ENCODE measurements around the gene MAP3K5.

MAP3K5 gene

GRCh38 chr6:136566851-136567250 is 225.4 kb downstream of the MAP3K5 start:
- no peak for DNase-seq

DNA sequence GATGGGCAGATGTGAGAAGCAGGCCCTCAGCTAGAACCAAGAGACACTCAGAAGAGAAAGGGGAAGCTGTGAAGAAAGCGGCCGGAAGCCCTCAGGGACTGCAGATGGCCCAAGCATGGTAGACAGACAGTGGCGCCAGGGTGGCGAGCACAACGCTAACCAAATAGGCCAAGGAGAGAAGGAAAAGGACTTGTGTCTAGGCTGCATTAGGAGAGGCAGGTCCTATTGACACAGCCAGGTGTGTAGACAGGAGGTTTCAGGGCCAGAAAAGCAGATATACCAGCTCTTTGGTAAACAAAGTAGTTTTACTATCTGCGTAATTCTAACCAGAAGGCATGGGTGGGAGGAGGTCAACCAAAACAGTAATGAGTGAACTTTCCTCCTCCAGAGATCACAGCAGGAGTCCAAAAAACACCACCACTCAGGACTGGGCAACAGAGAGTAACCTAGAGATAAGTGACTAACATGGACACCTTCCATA is 226.2 kb downstream of the MAP3K5 start:
- DNase-seq, result no peak

- no peak for DNase-seq
Measured at GRCh38 chr6:136564180-136564579, 228.1 kb downstream of the MAP3K5 start.

DNA sequence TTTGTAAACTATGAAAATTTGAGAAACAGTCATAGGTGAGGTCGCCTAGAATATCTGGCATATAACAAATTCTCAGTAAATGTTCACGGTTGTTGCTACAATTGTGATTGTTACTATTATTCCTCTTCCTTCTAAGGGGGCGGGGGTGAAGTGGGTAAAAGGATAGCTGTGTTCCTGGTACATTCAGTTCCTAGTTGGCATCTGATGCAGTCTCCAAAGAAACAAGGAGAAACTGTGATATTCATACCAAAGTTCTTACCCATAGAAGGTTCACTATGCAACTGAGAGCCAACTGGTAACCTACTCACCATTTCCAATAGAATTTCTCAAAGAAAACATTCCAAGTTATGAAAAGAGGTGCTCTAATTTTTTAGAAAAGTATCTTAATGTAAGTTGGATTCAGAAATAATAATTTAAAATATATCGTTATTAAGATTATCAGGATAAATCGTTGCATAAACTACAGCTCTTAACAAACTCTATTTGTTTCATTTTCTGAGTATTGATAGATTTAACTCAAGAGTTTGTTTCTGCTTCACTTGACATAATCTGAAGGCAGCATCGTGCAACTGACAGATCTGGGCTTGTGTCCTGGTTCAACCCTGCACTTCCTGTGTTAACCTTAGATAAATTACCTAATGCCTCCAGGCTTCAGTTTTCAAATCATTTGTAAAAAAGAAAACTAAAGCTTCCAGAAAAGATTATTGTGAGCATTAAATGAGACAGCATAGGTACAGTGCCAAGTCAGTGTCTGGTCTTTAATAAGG is 228.7 kb downstream of the MAP3K5 start:
- DNase-seq, result no peak

- no peak for DNase-seq
Measured at GRCh38 chr6:136562211-136562610, 230.1 kb downstream of the MAP3K5 start.

GRCh38 chr6:136553166-136553787 is 239.0 kb downstream of the MAP3K5 start:
- DNase-seq, result no peak

GRCh38 chr6:136552054-136552453 is 240.2 kb downstream of the MAP3K5 start:
- no peak for DNase-seq

GRCh38 chr6:136551103-136551502 is 241.2 kb downstream of the MAP3K5 start:
- no peak for DNase-seq

DNA sequence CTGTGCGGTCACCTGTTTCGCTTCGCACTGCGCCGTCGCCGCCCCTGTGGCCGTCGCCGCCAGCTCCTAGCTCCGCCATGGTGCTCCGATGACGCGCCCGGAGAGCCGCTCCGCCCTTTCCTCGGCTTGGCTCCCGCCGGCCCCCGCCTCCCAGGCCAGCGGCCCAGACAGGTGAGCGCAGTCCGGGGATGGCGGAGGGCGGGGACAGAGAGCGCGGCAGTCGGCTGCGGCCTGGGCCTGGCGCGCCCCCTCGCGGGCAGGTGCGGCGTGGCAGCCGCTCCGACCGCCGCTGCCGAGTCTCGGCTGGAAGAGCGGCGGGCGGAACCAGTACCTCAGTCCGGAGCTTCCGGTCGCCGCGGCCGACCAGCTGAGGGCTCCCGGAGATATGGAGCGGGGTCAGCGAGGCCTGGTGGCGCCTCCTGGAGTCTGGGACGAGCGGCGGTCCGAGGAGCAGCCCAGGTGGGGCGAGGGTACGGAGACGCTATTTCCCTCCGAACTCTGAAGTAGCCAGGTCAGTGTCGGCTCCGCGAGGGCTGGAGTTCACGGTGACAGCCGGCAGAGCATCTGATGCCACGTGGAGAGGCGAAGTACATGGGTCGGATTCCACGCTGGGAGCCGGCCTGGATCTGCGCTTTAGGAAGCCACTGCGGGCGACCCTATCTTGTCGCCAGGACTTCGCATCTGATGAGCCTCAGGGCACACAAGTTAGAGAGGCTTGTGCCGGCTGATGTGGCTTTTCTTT is 241.8 kb downstream of the MAP3K5 start, which contains the start of gene MAP7:
TSS of gene MAP7 (minus strand) at position 93 of the 742 bp plus-strand sequence. CDS start at position 79, 14 bp downstream.
- peak; percentile 62 to 69 for DNase-seq

DNA sequence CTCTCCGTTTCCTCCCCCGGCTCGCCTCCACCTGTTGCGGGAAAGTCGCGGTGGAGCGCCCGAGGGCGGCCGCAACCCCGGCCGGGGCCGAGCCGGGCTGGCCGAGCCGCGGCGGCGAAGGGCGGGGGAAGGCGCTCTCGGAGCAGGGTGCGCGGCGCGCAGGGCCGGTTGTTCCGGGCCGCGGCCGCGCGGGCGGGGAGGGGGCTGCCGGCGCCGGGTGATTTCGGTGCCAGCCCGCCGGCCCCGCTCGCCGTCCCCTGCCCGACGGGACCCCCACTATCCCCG is 242.3 kb downstream of the MAP3K5 start:
- DNase-seq, result no peak

- peak in 1 of 2 experiments; percentile 3 for DNase-seq
Measured at GRCh38 chr6:136549300-136550044, 242.8 kb downstream of the MAP3K5 start.

DNA sequence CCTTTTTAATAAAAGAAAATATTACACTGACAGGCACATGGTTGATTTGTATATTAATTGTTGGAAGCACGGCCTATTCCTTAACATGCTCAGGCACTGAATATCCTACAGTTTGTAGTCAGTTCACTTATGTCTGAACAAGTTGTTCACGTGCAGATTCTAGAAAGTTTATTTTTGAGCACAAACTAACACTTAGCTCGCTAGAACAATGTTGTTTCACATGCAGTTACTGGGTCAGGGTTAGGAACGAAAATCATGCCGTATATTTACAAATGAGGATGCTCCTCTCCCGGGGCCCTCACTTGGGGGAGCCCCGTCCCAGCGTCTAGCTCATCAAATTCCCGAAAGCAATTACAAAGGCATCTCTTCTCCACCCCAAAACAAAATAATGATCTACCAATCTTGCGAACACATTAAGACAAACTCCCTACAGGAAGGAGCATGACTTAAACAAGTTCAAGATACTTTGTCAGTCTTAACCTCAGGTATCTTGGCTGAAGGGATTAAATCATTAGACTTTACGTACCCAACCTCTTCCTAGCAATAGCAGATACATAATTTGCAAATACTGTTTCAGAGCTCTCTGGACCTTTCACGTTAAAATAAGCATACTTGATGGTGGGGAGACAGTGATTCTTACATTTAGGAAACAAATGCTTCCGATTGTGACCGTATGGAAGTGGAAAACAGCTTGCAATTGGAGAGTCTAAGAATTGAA is 243.5 kb downstream of the MAP3K5 start:
- no peak for DNase-seq

DNA sequence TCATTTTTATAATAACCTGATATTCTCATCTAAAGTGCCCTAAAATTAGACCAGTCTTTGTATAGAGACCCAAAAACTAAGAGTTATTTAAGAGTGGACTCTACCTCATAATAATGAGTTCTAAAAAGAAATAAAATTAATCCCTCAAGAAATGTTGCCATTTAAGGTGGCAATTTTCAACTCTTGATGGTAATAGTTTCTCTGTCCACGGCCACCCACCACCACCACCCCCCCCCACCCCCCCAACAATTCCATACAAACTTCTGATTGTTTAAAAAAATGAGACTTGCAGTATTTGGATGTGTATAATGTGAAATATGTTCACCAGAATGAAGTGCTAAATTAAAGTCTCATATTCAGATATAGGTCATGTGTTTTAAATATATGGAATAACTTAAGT is 244.4 kb downstream of the MAP3K5 start:
- DNase-seq, result no peak

GRCh38 chr6:136547336-136547735 is 244.9 kb downstream of the MAP3K5 start:
- no peak for DNase-seq

DNA sequence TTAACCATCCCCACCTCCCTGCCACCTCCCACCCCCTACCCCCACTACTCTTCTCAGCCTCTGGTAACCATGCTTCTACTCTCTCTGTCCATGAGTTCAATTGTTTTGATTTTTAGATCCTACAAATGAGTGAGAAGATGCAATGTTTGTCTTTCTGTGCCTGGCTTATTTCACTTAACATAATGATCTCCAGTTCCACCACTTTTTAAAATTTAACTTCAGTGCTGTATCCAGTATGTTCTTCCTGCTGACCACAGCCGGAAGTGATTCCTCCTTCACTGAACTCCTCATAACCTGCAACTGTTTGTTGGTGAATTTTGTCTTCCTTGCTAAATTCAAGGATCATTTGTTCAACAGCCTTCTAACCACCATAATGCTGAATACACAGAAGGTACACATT is 245.9 kb downstream of the MAP3K5 start:
- no peak for DNase-seq

- no peak for DNase-seq
Measured at GRCh38 chr6:136544326-136544725, 248.0 kb downstream of the MAP3K5 start.

GRCh38 chr6:136541395-136541794 is 250.9 kb downstream of the MAP3K5 start:
- DNase-seq, result no peak

- DNase-seq, result no peak
Measured at GRCh38 chr6:136539967-136540652, 252.2 kb downstream of the MAP3K5 start.

- no peak for DNase-seq
Measured at GRCh38 chr6:136538836-136539235, 253.4 kb downstream of the MAP3K5 start.

GRCh38 chr6:136535880-136536650 is 256.2 kb downstream of the MAP3K5 start:
- no peak for DNase-seq

Measured in activated CD4-positive, alpha-beta T cell treated with anti-CD3 and anti-CD28 coated beads, Interleukin-2, amount 50 U/mL, for 48 hours (primary cell).